Epithelial cell of esophagus (primary cell): ENCODE data around the gene AFF1.
"Not testable (repeated sequence)": the region's sequence is repeated elsewhere in the genome, so short reads cannot be mapped to it uniquely, and the experiment has no call there.

Experiments
- DNase-seq: peaks from one replicate; pipeline ENCODE4 v3.0.0; 2010; ENCODE audit warnings: low read depth
- H3K4me3 ChIP-seq: 2 replicates; pipeline ENCODE4 v1.5.1; 2011; ENCODE audit warnings: mild to moderate bottlenecking, low read length, control low read depth
- TF ChIP-seq, protein P1 (sequence below): IDR thresholded peaks from 2 replicates; pipeline ENCODE4 v1.5.1; 2011; ENCODE audit warnings: low read depth, mild to moderate bottlenecking, low read length, control low read depth, inconsistent platforms; ENCODE audit not compliant: insufficient read depth; ENCODE audit errors: missing control alignments

AFF1 gene

GRCh38 chr4:87134122-87134521, 199.3 kb downstream of the AFF1 start:
- no peak overlapping the region for H3K4me3 ChIP-seq
- no peak for DNase-seq
- TF ChIP-seq, protein P1, sequence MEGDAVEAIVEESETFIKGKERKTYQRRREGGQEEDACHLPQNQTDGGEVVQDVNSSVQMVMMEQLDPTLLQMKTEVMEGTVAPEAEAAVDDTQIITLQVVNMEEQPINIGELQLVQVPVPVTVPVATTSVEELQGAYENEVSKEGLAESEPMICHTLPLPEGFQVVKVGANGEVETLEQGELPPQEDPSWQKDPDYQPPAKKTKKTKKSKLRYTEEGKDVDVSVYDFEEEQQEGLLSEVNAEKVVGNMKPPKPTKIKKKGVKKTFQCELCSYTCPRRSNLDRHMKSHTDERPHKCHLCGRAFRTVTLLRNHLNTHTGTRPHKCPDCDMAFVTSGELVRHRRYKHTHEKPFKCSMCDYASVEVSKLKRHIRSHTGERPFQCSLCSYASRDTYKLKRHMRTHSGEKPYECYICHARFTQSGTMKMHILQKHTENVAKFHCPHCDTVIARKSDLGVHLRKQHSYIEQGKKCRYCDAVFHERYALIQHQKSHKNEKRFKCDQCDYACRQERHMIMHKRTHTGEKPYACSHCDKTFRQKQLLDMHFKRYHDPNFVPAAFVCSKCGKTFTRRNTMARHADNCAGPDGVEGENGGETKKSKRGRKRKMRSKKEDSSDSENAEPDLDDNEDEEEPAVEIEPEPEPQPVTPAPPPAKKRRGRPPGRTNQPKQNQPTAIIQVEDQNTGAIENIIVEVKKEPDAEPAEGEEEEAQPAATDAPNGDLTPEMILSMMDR: no peak

DNA sequence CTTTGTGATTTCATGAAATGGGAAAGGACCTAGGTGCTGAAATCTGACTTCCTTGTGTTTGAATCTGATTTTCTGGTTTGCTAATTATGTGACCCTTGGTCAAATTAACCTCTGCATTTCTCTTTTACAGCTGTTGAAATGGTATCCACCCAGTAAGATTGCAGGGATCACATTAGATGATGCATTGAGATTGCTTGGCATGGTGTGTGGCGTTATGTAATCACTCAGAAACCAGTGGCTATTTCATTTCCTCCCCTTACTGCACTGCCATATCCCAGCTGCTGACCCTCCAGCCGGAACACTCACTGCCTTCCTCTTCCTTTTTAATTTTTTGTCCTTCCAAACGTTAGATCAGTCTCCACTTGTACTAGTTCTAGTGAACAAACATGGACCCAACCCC, 206.6 kb downstream of the AFF1 start:
- no peak for DNase-seq
- TF ChIP-seq, protein P1: no peak
- H3K4me3 ChIP-seq: no peak overlapping the region

GRCh38 chr4:87144356-87144755, 209.5 kb downstream of the AFF1 start:
- no peak for DNase-seq
- H3K4me3 ChIP-seq: no peak overlapping the region
- TF ChIP-seq, protein P1: no peak

- not testable (repeated sequence) for H3K4me3 ChIP-seq, DNase-seq
These were observed 211.1 kb downstream of the AFF1 start for GRCh38 chr4:87145934-87146333.

DNA sequence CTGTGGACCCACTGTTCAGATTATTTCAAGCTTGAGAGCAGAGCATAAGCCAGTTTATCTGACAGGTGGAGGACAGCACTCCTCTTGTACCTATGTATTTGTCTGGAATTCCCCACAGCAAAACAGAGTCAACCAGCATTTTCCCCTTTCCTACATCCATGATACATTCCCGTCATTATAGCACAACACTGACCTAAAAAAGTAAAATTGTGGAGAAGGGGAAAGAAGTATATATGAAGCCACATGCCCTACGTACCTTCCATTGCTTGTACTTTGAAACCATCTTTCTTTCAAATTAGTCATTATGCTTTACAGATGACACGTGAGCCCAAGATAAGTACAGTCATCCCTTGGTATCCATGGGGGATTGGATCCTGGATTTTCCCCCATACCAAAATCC, 212.3 kb downstream of the AFF1 start:
- TF ChIP-seq, protein P1: no peak

GRCh38 chr4:87150498-87151261, 215.9 kb downstream of the AFF1 start:
- TF ChIP-seq, protein P1: peak; percentile 90
- peak; percentile 74 for DNase-seq
- no peak overlapping the region for H3K4me3 ChIP-seq

More for the DNA sequence above, 212.3 kb downstream of the AFF1 start:
- DNase-seq: no peak
- no peak overlapping the region for H3K4me3 ChIP-seq

DNA sequence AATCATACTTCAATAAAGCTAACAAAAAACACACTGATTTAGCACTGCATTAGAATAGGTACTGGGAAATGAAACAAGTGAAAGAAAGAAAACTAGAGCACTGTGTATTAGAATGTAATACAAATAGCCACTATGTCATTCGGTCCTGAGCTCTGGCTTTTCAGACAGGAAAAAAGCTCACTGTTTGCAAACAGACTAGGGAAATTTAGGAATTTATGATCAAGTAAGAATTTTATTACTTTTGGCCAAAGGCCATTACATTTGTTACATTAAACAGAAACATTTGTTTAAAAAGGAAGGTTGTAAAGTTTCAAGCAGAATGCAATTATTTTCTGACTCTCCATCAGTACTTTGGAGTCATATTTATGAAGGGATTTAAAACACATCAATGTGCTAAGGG, 216.9 kb downstream of the AFF1 start:
- no peak overlapping the region for H3K4me3 ChIP-seq
- DNase-seq: no peak
- TF ChIP-seq, protein P1: no peak
